Endothelial cell of umbilical vein (primary cell): ENCODE results near the gene SMCP. TPM values are rescaled to one million over a fixed set of nuclear protein-coding genes. Genes with fewer than 3 reads are reported as not detected.

ENCODE experiments used
- BruUV-seq: library from RNA; stranded (reverse); fragments of 400-500 nt; replicated peaks from 2 replicates; lab custom pipeline; 2021; lab: Mats Ljungman, UMichigan
- CTCF ChIA-PET: fragments of 300-600, 350-600 bp; sonication (Branson Sonifier 250); formaldehyde crosslinking; loops from one replicate; lab custom pipeline; 2021; ENCODE audit warnings: antibody characterized with exemption, inconsistent platforms; lab: Charles Lee
- POLR2A ChIA-PET: fragments of 300-600, 350-600 bp; sonication (Branson Sonifier 250); formaldehyde crosslinking; loops from one replicate; lab custom pipeline; 2021; ENCODE audit warnings: antibody characterized with exemption, inconsistent platforms; lab: Charles Lee
- DNase-seq: peaks from one replicate; pipeline ENCODE4 v3.0.0-alpha.2; 2011; ENCODE audit warnings: low read depth, low spot score
- FAIRE-seq: peaks from 2 replicates; lab custom pipeline; 2011; peaks lifted over from hg19 to GRCh38; lab: Jason Lieb, UNC
- H2AFZ ChIP-seq: 2 replicates; pipeline ENCODE4 v1.6.0; 2012; ENCODE audit warnings: low read depth, low read length, control low read depth, inconsistent platforms
- H3K27ac ChIP-seq: 2 replicates; pipeline ENCODE4 v1.5.1; 2011; ENCODE audit warnings: low read depth, mild to moderate bottlenecking, control low read depth, low read length, moderate library complexity; ENCODE audit not compliant: insufficient read depth
- H3K27me3 ChIP-seq, 2 experiments: 2 replicates each; pipeline versions ENCODE4 v1.6.0 to v1.6.1; 2011; ENCODE audit warnings: low read length in 2 of 2, mixed read lengths in 1 of 2; ENCODE audit not compliant: control insufficient read depth in 2 of 2, insufficient read depth in 2 of 2
- H3K36me3 ChIP-seq, 2 experiments: 2 replicates in 1 of 2; 3 replicates in 1 of 2; pipeline ENCODE4 v1.5.1; 2011; ENCODE audit warnings: low read length in 2 of 2, mild to moderate bottlenecking in 1 of 2, moderate library complexity in 1 of 2; ENCODE audit not compliant: control insufficient read depth in 2 of 2, insufficient read depth in 2 of 2; ENCODE audit errors: extremely low read depth in 1 of 2
- H3K4me1 ChIP-seq: 3 replicates; pipeline ENCODE4 v1.5.1; 2011; ENCODE audit warnings: mild to moderate bottlenecking, low read length; ENCODE audit not compliant: control insufficient read depth, insufficient read depth; ENCODE audit errors: extremely low read depth
- H3K4me2 ChIP-seq: 2 replicates; pipeline ENCODE4 v1.6.1; 2011; ENCODE audit warnings: low read length, control low read depth, mixed read lengths; ENCODE audit not compliant: insufficient read depth
- H3K4me3 ChIP-seq, 3 experiments: fragments of 200-600 bp in 1 of 3; sonication (generic), shearing (Covaris generic) in 1 of 3; replicated peaks in 1 of 3; 2 replicates each; pipeline ENCODE4 v1.5.1; 2011 to 2016; ENCODE audit warnings: control low read depth in 3 of 3, low read length in 3 of 3, mild to moderate bottlenecking in 2 of 3, inconsistent platforms in 1 of 3, low read depth in 1 of 3, moderate library complexity in 1 of 3; ENCODE audit not compliant: insufficient read depth in 1 of 3
- H3K79me2 ChIP-seq: 2 replicates; pipeline ENCODE4 v1.6.0; 2012; ENCODE audit warnings: low read length, inconsistent platforms; ENCODE audit not compliant: control insufficient read depth, insufficient read depth
- H3K9ac ChIP-seq: replicated peaks from 2 replicates; pipeline ENCODE3; 2011; ENCODE audit warnings: low read length, control low read depth; ENCODE audit not compliant: insufficient read depth; ENCODE audit errors: extremely low read depth
- H3K9me1 ChIP-seq: replicated peaks from 3 replicates; pipeline ENCODE4 v1.6.0; 2011; ENCODE audit warnings: mild to moderate bottlenecking, low read length; ENCODE audit not compliant: control insufficient read depth, insufficient read depth; ENCODE audit errors: extremely low read depth
- H3K9me3 ChIP-seq: replicated peaks from 2 replicates; pipeline ENCODE4 v1.5.1; 2012; ENCODE audit warnings: low read length, inconsistent platforms; ENCODE audit not compliant: control insufficient read depth, insufficient read depth
- H4K20me1 ChIP-seq: replicated peaks from 2 replicates; pipeline ENCODE3; 2011; ENCODE audit warnings: mild to moderate bottlenecking, low read length; ENCODE audit not compliant: control insufficient read depth, insufficient read depth; ENCODE audit errors: extremely low read depth
- CTCF ChIP-seq, 2 donors: IDR thresholded peaks; 1 replicate in 1 of 2; 2 replicates in 1 of 2; pipeline ENCODE4 v1.5.1; 2011; ENCODE audit warnings: low read length in 2 of 2, mild to moderate bottlenecking in 2 of 2, moderate library complexity in 2 of 2, control low read depth in 1 of 2, inconsistent platforms in 1 of 2, low read depth in 1 of 2; ENCODE audit not compliant: insufficient read depth in 1 of 2; ENCODE audit errors: extremely low read depth in 1 of 2
- EZH2 ChIP-seq: IDR thresholded peaks from 2 replicates; pipeline ENCODE4 v1.6.1; 2012; ENCODE audit warnings: borderline replicate concordance, low read depth, mild to moderate bottlenecking, moderate library complexity, low read length, inconsistent platforms; ENCODE audit not compliant: severe bottlenecking
- FOS ChIP-seq: IDR thresholded peaks from 2 replicates; pipeline ENCODE4 v1.6.1; 2011; ENCODE audit warnings: mild to moderate bottlenecking, low read length, moderate library complexity, borderline replicate concordance; ENCODE audit not compliant: insufficient read depth
- GATA2 ChIP-seq: IDR thresholded peaks from 2 replicates; pipeline ENCODE4 v1.7.0; 2011; ENCODE audit warnings: low read depth, mild to moderate bottlenecking, moderate library complexity, mixed read lengths, low read length; ENCODE audit not compliant: insufficient read length, insufficient read depth
- JUN ChIP-seq: IDR thresholded peaks from 2 replicates; pipeline ENCODE4 v1.6.1; 2011; ENCODE audit warnings: borderline replicate concordance, low read depth; ENCODE audit not compliant: insufficient read length, insufficient read depth
- MAX ChIP-seq: IDR thresholded peaks from 2 replicates; pipeline ENCODE4 v1.6.1; 2011; ENCODE audit not compliant: insufficient read depth, insufficient read length
- MYC ChIP-seq: IDR thresholded peaks from one replicate; pipeline ENCODE4 v1.6.1; 2011; ENCODE audit warnings: mild to moderate bottlenecking, low read depth, low read length
- POLR2A ChIP-seq: IDR thresholded peaks from 2 replicates; pipeline ENCODE4 v1.6.1; 2012; ENCODE audit warnings: low read depth, mild to moderate bottlenecking, control low read depth, low read length
- POLR2AphosphoS5 ChIP-seq: IDR thresholded peaks from 2 replicates; pipeline ENCODE4 v1.6.1; 2012; ENCODE audit warnings: low read depth, mild to moderate bottlenecking, control low read depth, low read length, moderate library complexity; ENCODE audit not compliant: insufficient read depth
- dilution Hi-C: fragments of 300-500 bp; cut with MboI; formaldehyde crosslinking; loops from one replicate; pipeline ENCODE4 v1.15.0; 2019; ENCODE audit warnings: low sequenced_read_pairs; ENCODE audit not compliant: extremely low pct_ligation_motif_present
- intact Hi-C: fragments of 100-400 bp; cut with micrococcal nuclease; formaldehyde crosslinking; loops from one replicate; pipeline ENCODE4 v1.10.0; 2022
- polyA plus RNA-seq, 4 experiments: library from polyadenylated mRNA; depleted of rRNA in 3 of 4; stranded (reverse) in 3 of 4; unstranded in 1 of 4; fragments of >200 nt; gene quantifications; 2 replicates each; pipeline versions ENCODE4 v1.2.1 to v1.2.3, GENCODE V29; 2011 to 2012; ENCODE audit warnings: missing spikeins in 1 of 4
- total RNA-seq: library from RNA; stranded (reverse); gene quantifications from 2 replicates; pipeline ENCODE4 v1.2.3, GENCODE V29; 2021

SMCP gene
- total and polyA plus RNA-seq, 2 donors (not counting 3 experiments of a cell fraction or from before 2014, with no cell fraction given) = not detected

GRCh38 chr1:152842556-152842955 is 35.6 kb upstream of the SMCP start, which contains the start of gene LCE6A:
Gene LCE6A, plus strand, starts transcription at chr1:152842856. Its CDS starts 665 bp downstream, at chr1:152843521.
- H3K36me3 ChIP-seq = no peaks in the 10 kb centered on the region
- no peak within 1 kb of the TSS for H3K4me2 ChIP-seq
- no peak within 1 kb of the TSS for H3K4me3 ChIP-seq
- no peak for TF ChIP-seq POLR2AphosphoS5
- TF ChIP-seq CTCF (IDR thresholded peaks at IDR 0.05; ENCODE audit: extremely low read depth in 1 of 2, insufficient read depth in 1 of 2, low read depth in 1 of 2, low read length in 2 of 2) = no peak
- H3K9me1 ChIP-seq = no peaks in the 10 kb centered on the region
- H3K79me2 ChIP-seq = no peaks in the 10 kb centered on the region
- H3K9ac ChIP-seq = no peak within 1 kb of the TSS
- intact Hi-C loops = no loop called here
- CTCF ChIA-PET = no interaction called here
- no TSS peak for BruUV-seq
- H3K27me3 ChIP-seq = no peaks in the 10 kb centered on the region
- H3K27ac ChIP-seq = no peak within 1 kb of the TSS
- FAIRE-seq = no peak
- H2AFZ ChIP-seq = no peak within 1 kb of the TSS
- no peaks in the 10 kb centered on the region for H4K20me1 ChIP-seq
- dilution Hi-C loops = no loop called here
- DNase-seq = no peak
- no peaks in the 10 kb centered on the region for H3K9me3 ChIP-seq
- POLR2A ChIA-PET = no interaction called here
- H3K4me1 ChIP-seq = no peaks in the 10 kb centered on the region

- Histone ChIP-seq H3K9me3 (no peaks in the 10 kb centered on the region), H4K20me1 (no peaks in the 10 kb centered on the region), H3K36me3 (no peaks in the 10 kb centered on the region), H3K27ac (no peak overlapping the region), H2AFZ (no peak overlapping the region), H3K9me1 (no peaks in the 10 kb centered on the region), H3K27me3 (no peaks in the 10 kb centered on the region), H3K9ac (no peak overlapping the region), H3K79me2 (no peaks in the 10 kb centered on the region), H3K4me2 (no peak overlapping the region), H3K4me3 (no peak overlapping the region), H3K4me1 (no peaks in the 10 kb centered on the region)
- dilution Hi-C loops (no loop called here), intact Hi-C loops (no loop called here)
- BruUV-seq = no TSS peak
- POLR2A ChIA-PET = no interaction called here
- CTCF ChIA-PET = interaction anchor here (1.1 to 1.8 kb wide), 3 partner anchors 14 to 364 kb away, joined by 3 to 5 read pairs (median 4); no protein-coding TSS in a partner anchor
- TF ChIP-seq CTCF (IDR thresholded peaks at IDR 0.05; ENCODE audit: extremely low read depth in 1 of 2, insufficient read depth in 1 of 2, low read depth in 1 of 2, low read length in 2 of 2) = no peak
- no peak for TF ChIP-seq POLR2AphosphoS5
- TF ChIP-seq MYC = no peak
- no peak for TF ChIP-seq FOS
- no peak for TF ChIP-seq EZH2
- TF ChIP-seq JUN = no peak
- no peak for TF ChIP-seq GATA2
- no peak for TF ChIP-seq POLR2A
- no peak for TF ChIP-seq MAX
- no peak for FAIRE-seq
- no peak for DNase-seq
Observed at GRCh38 chr1:152855661-152856060, 22.5 kb upstream of the SMCP start.
